GM18861 (cell line): ENCODE data around the gene SELENOH.
A peak's percentile ranks its signal among the peaks of the same experiment; 100 is the strongest.
"Not testable (repeated sequence)": the region's sequence is repeated elsewhere in the genome, so short reads cannot be mapped to it uniquely, and the experiment has no call there.

Experiments
- ATAC-seq: cut with Tn5 transposase; IDR thresholded peaks from one replicate; pipeline ENCODE4 v1.9.1; 2021; ENCODE audit not compliant: unreplicated experiment

SELENOH gene, protein sequence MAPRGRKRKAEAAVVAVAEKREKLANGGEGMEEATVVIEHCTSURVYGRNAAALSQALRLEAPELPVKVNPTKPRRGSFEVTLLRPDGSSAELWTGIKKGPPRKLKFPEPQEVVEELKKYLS

DNA sequence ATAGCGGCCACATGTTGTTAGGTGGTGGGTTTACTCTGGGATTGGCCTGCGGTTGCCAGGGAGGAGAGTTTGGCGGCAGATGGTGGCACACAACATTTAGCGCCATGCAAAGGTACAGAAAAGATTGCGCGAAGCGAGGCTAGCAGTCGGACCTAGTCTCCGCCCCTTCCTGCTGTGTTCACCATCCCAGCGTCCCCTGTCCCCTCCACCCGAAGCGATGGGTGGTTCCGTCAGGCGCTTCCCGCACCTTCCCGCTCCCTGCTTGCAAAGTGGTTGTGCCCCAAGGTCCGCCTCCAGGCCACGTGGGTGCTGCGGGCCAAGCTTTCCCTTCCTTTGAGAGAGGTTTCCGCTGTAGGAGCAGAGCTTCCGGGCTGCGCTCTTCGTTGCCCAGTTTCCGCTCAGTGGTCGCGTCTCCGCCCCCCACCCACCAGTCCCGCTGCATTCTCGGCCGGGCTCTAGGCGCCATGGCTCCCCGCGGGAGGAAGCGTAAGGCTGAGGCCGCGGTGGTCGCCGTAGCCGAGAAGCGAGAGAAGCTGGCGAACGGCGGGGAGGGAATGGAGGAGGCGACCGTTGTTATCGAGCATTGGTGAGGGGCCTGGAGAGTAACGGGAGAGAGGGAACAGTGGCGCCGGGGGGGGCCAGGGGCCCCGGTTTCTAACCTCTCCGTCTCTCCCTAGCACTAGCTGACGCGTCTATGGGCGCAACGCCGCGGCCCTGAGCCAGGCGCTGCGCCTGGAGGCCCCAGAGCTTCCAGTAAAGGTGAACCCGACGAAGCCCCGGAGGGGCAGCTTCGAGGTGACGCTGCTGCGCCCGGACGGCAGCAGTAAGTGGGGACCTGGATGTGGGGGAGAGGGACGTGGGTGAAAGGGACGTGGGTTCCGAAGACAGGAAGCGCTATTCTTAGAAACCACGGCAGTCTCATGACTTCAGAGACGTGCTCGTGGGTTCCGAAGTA is at the start of gene SELENOH:
Gene SELENOH, plus strand, starts transcription at position 360 of the 955 bp plus-strand sequence. Its CDS starts 105 bp downstream, at position 465.
- peak; percentile 85 for ATAC-seq

DNA sequence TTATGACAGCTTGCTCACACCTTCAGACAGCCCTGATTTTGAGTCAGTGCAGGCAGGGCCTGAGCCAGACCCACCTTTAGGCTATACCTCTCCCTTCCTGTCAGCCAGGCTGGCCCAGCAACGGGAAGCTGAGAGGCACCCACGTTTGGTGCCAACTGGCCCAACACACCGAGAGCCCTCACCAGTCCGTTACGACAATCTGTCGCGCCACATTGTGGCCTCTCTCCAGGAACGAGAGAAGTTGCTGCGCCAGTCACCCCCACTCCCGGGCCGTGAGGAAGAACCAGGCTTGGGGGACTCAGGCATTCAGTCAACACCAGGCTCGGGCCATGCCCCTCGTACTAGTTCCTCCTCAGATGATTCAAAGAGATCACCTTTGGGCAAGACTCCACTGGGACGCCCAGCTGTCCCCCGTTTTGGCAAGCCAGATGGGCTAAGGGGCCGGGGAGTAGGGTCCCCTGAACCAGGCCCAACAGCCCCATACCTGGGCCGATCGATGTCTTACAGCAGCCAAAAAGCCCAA is 42.4 kb upstream of the SELENOH start:
- no peak for ATAC-seq

DNA sequence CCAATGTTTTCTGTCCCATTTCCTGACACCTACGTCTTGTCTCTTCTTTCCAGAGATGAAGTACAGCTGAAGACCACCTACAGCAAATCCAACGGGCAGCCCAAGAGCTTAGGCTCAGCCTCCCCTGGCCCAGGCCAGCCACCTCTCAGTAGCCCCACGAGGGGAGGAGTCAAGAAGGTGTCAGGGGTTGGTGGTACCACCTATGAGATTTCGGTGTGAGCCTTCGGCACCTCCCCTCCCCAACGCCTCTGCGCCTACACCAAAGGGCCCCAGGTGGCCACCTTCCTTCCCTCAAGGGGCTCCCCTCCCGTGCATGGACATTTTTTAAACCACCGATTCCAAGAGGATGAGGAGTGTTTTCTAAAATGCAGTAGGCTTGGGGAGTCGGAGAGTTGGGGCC is 41.5 kb upstream of the SELENOH start:
- ATAC-seq: no peak

DNA sequence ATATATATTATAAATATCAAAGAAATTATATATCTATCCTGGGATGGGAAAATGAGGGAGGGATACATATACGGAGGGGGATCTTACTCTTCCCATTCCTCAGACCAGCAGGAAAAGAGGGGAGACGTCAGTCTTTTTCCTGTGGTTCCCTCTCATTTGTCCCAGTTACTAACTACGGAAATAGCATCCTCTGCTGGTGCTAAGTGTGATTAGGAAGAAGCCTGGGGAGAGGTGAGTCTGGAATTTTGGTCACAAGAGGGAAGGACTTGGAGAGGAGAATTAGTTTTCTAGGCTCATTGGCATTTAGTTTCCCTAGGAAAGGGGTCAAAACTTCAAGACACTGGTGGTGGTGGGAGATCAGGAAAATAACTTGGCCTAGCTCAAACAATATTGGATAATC is 40.9 kb upstream of the SELENOH start:
- ATAC-seq: no peak

DNA sequence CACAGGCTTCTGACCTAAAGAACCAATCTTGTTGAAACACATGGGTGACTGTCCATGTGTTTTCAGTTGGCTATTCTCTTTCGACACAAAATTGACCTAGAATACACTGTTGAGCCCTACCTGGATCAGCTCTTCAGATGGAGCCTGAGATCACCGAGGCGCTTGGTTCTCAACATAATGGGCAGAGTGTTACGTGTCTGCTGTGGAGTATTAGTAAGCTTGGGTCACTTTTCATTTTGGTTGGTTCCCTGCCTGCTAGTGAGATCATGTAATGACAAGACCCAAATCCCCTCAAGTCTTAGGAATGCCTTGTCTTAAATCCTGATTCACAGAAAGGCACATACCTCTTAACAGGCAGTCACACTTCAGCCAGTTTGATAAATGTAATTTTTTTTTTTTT is 38.0 kb upstream of the SELENOH start:
- ATAC-seq: no peak

DNA sequence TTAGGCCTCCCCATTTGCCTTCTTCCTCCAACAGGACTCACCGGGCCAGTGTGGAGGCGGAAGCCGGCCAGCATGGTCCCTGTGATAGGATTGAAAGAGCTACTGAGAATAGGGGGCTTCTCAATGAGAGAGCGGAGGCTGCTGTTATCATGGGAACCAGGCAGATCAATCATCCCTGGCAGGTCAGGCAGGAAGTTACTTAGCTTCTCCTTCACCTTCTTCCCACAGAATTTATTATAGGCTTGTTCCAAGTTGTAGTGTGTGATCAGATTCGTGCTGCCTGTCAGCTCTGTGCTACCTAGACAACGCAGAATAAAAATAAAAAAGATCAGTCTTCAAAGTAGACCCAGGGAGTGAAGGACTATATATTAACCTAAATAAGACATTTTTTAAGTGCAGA is 36.4 kb upstream of the SELENOH start:
- ATAC-seq: no peak

DNA sequence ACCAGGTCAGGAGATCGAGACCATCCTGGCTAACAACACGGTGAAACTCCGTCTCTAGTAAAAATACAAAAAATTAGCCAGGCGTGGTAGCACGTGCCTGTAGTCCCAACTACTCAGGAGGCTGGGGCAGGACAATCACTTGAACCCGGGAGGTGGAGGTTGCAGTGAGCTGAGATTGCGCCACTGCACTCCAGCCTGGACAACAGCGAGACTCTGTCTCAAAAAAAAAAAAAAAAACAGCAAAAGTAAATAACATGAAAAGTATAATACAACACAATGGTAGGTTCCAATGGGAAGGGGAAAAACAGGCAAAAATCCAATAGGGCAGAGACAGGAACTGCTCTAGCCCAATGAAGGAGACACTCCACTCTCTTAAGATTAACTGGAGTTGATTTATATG is 35.9 kb upstream of the SELENOH start:
- not testable (repeated sequence) for ATAC-seq

DNA sequence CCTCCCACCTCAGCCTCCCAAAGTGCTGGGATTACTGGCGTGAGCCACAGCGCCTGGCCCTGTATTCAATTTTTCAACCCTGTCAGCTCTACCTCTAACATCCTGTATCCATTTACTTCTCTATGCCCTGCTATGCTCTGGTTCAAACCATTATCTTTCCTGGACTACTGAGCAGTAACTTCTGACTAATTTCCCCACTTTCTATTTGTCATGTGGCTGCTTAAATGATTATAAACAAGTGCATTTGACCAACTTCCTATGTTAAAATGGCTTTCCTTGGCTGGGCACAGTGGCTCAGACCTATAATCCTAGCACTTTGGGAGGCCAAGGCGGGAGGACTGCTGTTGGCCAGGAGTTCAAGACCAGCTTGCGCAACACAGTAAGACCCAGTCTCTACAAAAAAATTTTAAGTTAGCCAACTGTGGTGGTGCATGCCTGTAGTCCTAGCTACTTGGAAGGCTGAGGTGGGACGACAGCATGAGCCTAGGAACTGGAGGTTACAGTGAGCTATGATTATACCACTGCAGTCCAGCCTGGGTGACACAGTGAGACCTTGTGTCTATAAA is 31.4 kb upstream of the SELENOH start:
- ATAC-seq: no peak

DNA sequence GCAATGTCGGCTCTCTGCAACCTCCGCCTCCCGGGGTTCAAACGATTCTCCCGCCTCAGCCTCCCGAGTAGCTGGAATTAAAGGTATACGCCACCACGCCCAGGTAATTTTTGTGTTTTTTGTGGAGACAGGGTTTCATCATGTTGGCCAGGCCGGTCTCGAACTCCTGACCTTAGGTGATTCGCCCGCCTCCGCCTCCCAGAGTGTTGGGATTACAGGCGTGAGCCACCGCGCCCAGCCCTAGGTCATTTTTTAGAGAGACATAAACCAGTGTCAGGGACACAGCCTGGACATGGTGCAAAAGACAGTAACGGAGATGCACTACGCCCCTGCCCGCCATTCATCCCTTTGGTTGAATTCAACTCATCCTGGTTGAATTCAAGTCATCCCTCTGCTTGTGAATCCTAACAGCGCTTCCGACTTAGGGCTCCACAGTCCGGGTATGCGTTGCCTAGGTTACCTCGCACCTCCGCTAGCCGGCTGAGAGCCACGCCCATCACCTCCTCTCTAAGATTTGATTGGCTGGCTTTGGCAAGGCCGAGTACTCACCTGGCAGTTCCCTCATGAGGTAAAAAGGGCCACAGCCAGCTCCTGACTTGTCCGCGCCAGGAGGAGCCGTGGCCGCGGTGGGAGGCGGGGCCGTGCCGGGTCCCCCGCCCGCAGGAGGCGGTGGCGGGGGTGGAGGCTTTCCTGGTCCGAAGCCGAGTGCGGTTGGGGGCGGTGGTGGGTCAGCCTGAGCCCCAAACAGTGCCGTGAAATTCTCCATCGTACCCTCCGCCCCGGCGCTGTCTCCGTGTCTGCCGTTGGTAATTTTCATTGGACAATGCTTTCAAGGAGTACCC is 29.7 kb upstream of the SELENOH start, which contains the start of gene MED19:
Gene MED19, minus strand, starts transcription at position 802 of the 842 bp plus-strand sequence. Its CDS starts 36 bp downstream, at position 766.
- peak; percentile 22 for ATAC-seq

DNA sequence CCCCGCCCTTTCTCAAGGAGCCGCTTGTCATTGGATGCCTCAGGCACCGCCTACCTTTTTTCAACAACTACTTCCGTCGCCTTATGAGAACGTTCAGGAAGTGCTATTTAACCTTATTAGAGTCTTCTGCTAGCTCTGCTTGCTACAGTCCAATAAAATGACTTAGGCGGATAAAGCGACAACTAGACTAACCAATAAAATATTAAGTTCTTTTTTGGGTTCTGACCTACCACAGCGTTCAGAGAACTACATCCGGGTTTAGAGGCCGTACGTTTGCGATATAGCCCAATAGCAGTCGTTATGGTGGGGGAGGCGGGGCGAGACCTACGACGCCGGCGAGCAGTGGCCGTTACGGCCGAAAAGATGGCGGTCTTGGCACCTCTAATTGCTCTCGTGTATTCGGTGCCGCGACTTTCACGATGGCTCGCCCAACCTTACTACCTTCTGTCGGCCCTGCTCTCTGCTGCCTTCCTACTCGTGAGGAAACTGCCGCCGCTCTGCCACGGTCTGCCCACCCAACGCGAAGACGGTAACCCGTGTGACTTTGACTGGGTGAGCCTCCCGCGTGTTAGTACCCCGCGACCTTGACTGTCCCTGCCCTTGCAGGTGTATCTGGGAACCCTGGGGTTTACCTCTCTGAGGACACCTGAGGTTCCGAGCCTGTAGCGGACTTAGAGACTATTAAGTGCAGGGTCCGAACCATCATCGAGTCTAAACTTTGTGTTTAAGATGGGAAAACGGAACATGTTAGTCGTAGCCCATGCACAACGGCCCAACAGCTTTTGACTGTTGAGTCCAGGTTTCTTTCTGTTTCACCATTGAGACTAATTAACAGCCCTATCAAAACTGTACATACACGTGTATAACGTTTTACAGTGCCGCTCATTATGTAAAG is 28.8 kb upstream of the SELENOH start, which contains the start of gene TMX2:
Gene TMX2, plus strand, starts transcription at position 338 of the 895 bp plus-strand sequence. Its CDS starts 26 bp downstream, at position 364.
- ATAC-seq: peak; percentile 97

DNA sequence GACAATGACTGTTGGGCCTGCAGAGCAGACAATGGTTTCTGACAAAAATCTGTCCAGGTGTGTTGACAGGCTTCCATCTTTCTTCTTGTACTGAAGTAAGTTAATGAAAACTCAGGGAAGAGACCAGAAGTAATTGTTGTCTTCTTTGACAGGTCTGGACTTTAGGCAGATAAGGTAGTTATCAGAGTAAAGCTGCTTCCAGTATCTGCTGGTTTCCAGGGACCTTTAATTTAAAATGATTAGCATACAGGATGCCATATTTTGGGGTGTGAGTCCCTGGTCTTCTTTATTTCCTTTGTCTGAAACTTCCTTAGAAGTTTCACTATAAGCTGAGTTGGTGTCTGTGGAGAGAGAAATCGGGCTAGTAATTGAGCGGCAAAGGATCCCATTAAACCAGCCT is 27.5 kb upstream of the SELENOH start:
- no peak for ATAC-seq

DNA sequence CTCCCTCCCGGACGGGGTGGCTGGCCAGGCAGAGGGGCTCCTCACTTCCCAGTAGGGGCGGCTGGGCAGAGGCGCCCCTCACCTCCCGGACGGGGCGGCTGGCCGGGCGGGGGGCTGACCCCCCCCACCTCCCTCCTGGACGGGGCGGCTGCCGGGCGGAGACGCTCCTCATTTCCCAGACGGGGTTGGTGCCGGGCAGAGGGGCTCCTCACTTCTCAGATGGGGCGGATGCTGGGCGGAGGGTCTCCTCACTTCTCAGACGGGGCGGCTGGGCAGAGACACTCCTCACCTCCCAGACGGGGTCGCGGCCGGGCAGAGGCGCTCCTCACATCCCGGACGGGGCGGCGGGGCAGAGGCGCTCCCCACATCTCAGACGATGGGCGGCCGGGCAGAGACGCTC is 24.6 kb upstream of the SELENOH start:
- not testable (repeated sequence) for ATAC-seq

DNA sequence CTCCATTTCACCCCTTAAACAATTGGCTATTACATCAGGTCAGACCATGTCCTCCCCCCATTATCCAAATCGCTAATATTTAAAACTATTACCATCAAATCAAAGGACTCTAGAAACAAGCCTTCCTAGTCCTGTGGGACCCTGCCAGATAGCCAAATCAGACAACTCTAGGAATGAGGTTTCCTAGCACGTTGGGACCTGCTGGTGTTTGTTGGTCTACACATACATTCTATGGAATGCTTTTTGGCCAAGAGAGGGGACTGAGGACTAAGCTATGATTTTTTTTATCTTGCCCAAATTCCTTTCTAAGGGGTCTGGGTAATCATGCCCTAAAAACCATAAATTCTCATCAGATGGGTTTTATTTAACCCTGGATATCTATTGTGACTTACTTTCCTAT is 14.1 kb upstream of the SELENOH start:
- ATAC-seq: no peak

DNA sequence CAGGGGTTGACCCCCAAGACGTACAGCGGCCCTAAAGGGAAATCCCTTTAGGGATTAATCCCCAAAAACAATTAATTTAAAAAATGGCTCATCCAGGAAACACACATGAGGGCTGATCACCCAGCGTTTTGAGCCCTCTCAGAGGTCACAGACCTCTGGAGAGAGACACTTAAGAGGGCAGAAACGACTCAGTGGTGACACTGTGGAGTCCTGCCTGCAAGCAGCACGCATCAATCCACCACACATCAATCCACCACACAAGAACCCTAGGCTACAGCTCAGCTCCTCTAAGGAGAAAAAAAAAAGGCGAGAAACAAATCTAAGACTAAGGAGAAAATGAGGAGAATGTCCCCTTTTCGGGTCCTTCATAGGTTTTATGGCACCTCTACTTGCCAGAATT is 12.5 kb upstream of the SELENOH start:
- no peak for ATAC-seq

DNA sequence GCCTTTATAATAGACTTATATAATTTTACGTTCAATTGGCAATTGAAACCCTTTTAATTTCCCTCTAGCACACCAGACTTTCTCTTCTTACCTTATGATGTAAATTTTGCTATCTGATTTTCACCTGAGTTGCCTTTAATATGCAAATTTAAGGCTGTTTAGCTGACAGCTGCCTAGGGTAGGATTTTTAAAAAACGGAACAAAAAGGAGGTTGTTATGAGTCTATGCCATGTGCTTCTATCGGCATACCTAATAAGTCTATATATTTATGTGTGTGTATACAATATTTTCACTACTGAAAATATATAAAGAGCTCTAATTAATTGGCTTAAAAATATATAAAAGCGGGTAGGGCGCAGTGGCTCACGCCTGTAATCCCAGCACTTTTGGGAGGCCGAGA is 11.8 kb upstream of the SELENOH start:
- ATAC-seq: no peak

DNA sequence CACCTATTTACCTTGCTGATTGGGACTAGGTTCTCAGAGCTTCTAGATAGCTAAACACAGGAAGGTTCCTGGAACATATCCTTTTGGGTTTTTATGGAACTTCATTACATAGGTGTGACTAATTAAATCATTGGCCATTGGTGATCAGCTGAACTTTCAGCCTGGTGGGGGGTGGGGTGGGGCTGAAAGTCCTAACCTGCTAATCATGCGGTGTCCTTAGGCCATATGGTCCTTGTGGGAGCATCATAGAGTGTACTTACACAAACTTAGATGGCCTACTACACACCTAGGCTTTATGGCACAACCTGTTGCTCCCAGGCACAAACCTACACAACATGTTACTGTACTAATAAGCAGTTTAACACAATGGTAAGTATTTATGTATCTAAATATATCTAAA is 8.6 kb upstream of the SELENOH start:
- ATAC-seq: no peak

DNA sequence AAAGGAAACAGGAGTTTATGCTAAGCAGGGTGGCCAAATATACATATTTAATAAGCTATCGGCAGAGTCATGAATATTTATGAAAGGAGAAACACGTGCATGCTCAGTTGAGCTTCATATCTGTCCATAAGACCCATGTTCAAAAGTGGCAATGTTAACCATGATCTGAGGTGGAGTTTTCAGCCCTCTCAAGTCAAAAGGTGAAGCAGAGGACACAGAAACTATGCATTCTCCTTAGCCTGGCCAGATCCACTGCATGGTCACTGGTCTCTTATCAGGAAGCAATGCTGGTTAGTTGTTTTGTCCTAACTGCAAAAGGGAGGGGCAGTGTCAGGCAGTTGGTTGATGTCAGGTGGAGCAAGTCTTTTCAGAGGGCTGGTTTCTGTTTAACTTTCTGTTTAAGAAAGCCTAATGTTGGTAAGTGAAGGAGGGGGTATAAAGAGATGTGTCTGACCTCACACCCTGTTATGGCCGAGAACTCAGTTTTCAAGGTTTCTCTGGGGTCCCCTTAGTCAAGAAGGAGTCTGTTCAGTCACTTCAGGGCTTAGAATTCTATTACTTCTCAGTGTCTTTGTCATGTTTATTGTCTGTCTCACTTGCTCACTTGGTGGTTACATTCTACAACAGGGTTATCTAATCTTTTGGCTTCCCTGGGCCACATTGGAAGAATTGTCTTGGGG is 5.5 kb upstream of the SELENOH start:
- no peak for ATAC-seq

DNA sequence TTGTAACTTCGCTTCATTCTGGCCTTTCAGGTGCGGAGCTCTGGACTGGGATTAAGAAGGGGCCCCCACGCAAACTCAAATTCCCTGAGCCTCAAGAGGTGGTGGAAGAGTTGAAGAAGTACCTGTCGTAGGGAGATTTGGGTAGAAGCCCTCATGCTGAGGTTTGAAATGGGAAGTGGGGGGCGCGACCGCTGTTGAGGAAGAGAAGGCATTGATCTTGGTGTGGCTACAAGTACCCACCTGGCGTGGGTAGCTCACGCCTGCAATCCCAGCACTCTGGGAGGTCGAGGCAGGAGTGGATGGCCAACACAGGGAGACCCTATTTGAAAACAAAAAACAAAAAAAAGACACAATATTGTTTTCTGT is 779 bp downstream of the SELENOH start:
- ATAC-seq: no peak

DNA sequence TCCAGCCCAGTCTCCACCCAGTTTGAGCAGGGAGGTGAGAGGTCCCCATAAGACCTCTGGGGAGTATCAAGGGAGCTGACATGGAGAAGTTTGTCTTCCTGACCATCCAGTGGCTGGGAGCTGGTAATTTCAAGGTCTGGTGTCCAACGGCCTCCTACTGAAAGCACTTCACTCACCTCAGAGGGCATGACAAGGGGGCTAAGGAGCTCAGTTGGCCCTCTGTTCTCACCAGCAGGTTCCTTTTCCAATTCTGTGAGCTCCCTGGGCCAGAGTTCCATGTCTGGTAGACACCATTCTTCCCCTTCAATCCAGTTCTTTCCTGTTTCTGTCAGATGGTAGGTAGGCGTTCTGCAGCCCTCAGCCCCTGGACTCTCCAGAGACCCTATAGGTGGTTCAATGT is 3.1 kb downstream of the SELENOH start:
- no peak for ATAC-seq
